Measurements from ENCODE around the gene TRMT5.

DNA sequence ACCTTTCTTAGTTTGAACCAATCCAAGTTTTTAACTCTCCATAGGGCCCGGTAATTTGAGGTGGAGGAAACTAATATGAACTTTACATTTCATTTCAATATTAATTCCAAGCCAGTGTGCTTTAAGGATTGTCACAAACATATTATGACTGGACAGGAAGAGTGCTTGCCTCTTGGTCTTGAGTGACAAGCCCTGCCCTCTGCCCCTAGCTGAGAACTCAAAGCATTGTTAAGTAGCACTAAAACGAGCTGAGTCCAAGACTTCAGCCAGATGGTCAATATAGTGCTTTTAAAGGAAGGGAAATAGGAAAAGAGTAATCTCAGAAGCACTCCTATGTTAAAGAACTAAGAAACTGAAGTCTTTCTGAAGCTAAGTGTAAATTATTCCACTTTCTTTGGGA is 17.1 kb downstream of the TRMT5 start:
- TF ChIP-seq EZH2phosphoT487 (IDR thresholded peaks at IDR 0.05; ENCODE audit: low read length), result no peak
- TF ChIP-seq, protein P1, sequence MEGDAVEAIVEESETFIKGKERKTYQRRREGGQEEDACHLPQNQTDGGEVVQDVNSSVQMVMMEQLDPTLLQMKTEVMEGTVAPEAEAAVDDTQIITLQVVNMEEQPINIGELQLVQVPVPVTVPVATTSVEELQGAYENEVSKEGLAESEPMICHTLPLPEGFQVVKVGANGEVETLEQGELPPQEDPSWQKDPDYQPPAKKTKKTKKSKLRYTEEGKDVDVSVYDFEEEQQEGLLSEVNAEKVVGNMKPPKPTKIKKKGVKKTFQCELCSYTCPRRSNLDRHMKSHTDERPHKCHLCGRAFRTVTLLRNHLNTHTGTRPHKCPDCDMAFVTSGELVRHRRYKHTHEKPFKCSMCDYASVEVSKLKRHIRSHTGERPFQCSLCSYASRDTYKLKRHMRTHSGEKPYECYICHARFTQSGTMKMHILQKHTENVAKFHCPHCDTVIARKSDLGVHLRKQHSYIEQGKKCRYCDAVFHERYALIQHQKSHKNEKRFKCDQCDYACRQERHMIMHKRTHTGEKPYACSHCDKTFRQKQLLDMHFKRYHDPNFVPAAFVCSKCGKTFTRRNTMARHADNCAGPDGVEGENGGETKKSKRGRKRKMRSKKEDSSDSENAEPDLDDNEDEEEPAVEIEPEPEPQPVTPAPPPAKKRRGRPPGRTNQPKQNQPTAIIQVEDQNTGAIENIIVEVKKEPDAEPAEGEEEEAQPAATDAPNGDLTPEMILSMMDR (IDR thresholded peaks at IDR 0.05; ENCODE audit: low read length), result no peak

Data from MM.1S (cell line).